ENCODE measurements around the gene OR2V1.

Gene OR2V1

GRCh38 chr5:181076920-181077319 is 54.0 kb downstream of the OR2V1 start:
- no peaks in the 10 kb centered on the region for H3K4me1 ChIP-seq (ENCODE audit: control insufficient read depth, insufficient read depth, low read length)
- H3K9ac ChIP-seq (ENCODE audit: low read depth, low read length): no peak overlapping the region
- no peak overlapping the region for H3K4me3 ChIP-seq (ENCODE audit: low read length)
- no peaks in the 10 kb centered on the region for H3K9me3 ChIP-seq (replicated peaks; ENCODE audit: low read length)
- H3K4me2 ChIP-seq (ENCODE audit: low read length): no peak overlapping the region
- peaks cover 4% of the 10 kb centered on the region for H3K27me3 ChIP-seq (ENCODE audit: control insufficient read depth, insufficient read depth, low read length)
- no peaks in the 10 kb centered on the region for H3K36me3 ChIP-seq (ENCODE audit: insufficient read depth, low read length)

Measured in skeletal muscle satellite cell (primary cell).